Tibial nerve (tissue), 3 donors: ENCODE data around the gene THSD4.

ENCODE experiments used
- POLR2A ChIP-seq, 2 donors: fragments of 450-650 bp; IDR thresholded peaks; one replicate each; pipeline ENCODE4 v1.6.1; 2017; ENCODE audit warnings: antibody characterized with exemption in 2 of 2, mild to moderate bottlenecking in 2 of 2, moderate library complexity in 2 of 2
- TF ChIP-seq, protein P1 (sequence below), 5 experiments: fragments of 200-600 bp in 3 of 5; fragments of 450-650 bp in 2 of 5; sonication (generic) in 3 of 5; IDR thresholded peaks; one replicate each; pipeline ENCODE4 v1.5.1; 2016 to 2019; ENCODE audit warnings: antibody characterized with exemption in 5 of 5, mild to moderate bottlenecking in 3 of 5, moderate library complexity in 2 of 5

DNA sequence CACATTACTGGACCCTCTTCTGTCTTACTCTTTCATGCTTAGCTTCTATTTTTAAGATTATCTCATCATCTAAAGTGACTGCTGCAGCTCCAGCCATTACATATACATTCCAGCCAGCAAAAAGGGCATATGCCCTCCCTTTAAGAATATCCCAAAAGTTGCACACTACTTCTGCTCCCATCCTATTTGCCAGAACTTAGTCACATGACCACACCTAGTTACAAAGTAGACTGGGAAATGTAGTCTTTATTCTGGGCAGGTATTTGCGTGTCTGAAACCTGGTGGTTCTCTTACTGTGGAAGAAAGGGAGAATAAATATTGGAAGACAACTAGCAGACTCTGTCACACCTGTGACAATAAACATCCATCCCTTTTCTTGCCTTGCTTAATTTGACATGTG lies 353.4 kb downstream of the THSD4 start:
- TF ChIP-seq, protein P1, sequence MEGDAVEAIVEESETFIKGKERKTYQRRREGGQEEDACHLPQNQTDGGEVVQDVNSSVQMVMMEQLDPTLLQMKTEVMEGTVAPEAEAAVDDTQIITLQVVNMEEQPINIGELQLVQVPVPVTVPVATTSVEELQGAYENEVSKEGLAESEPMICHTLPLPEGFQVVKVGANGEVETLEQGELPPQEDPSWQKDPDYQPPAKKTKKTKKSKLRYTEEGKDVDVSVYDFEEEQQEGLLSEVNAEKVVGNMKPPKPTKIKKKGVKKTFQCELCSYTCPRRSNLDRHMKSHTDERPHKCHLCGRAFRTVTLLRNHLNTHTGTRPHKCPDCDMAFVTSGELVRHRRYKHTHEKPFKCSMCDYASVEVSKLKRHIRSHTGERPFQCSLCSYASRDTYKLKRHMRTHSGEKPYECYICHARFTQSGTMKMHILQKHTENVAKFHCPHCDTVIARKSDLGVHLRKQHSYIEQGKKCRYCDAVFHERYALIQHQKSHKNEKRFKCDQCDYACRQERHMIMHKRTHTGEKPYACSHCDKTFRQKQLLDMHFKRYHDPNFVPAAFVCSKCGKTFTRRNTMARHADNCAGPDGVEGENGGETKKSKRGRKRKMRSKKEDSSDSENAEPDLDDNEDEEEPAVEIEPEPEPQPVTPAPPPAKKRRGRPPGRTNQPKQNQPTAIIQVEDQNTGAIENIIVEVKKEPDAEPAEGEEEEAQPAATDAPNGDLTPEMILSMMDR (IDR thresholded peaks at IDR 0.05) = no peak
- TF ChIP-seq POLR2A (IDR thresholded peaks at IDR 0.05) = no peak
